LNCaP clone FGC (cell line): Measurements from ENCODE around the gene CITED4.

ENCODE experiments used
- DNase-seq: peaks from one replicate; pipeline ENCODE4 v3.0.0-alpha.2; 2011; ENCODE audit warnings: low read depth
- H3K4me3 ChIP-seq: 2 replicates; pipeline ENCODE4 v1.5.1; 2011; ENCODE audit warnings: mild to moderate bottlenecking, low read depth, low read length, control low read depth
- TF ChIP-seq, protein P1 (sequence below): IDR thresholded peaks from 2 replicates; pipeline ENCODE4 v1.5.1; 2012; ENCODE audit warnings: mild to moderate bottlenecking; ENCODE audit not compliant: control insufficient read depth, insufficient read depth; ENCODE audit errors: extremely low read depth

Gene CITED4

DNA sequence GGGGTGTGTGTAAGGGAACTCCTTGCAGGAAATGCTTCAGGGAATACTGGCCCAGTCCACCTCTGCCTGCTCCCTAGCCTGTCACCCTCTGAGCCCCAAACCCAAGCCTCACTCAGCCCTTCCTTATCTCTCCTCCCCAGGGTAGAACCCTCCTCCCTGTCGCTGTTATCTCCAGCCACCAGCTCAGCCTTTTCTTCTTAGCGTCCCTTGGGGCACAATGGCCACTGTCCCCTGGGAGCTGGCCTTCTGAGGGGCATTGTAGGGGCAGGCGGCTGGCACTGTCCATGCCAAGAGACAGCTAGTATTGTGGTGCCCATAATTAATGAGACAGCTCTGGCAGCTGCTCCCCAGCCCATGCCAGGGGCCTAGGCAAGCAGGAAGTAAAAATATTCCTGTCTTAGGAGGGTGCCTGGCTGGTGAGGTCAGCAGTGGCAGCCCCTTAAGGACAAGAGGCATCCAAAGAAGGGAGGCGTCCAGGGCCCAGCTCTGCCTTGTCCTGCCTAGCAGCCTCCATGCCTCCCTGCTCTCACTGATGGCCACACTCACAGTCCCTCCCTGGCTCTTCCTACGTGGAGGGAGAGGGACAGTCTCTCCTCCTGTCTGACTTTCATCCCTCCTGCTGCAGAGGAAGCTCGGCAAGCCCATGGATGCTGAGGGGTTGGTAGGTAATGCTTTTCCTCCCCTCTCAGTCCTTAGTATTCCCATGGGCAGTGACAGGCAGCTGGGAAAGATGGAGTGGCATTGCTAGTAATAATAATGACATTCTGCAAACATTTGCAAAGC, 41.1 kb downstream of the CITED4 start:
- TF ChIP-seq, protein P1, sequence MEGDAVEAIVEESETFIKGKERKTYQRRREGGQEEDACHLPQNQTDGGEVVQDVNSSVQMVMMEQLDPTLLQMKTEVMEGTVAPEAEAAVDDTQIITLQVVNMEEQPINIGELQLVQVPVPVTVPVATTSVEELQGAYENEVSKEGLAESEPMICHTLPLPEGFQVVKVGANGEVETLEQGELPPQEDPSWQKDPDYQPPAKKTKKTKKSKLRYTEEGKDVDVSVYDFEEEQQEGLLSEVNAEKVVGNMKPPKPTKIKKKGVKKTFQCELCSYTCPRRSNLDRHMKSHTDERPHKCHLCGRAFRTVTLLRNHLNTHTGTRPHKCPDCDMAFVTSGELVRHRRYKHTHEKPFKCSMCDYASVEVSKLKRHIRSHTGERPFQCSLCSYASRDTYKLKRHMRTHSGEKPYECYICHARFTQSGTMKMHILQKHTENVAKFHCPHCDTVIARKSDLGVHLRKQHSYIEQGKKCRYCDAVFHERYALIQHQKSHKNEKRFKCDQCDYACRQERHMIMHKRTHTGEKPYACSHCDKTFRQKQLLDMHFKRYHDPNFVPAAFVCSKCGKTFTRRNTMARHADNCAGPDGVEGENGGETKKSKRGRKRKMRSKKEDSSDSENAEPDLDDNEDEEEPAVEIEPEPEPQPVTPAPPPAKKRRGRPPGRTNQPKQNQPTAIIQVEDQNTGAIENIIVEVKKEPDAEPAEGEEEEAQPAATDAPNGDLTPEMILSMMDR, result no peak
- no peak overlapping the region for H3K4me3 ChIP-seq
- no peak for DNase-seq

DNA sequence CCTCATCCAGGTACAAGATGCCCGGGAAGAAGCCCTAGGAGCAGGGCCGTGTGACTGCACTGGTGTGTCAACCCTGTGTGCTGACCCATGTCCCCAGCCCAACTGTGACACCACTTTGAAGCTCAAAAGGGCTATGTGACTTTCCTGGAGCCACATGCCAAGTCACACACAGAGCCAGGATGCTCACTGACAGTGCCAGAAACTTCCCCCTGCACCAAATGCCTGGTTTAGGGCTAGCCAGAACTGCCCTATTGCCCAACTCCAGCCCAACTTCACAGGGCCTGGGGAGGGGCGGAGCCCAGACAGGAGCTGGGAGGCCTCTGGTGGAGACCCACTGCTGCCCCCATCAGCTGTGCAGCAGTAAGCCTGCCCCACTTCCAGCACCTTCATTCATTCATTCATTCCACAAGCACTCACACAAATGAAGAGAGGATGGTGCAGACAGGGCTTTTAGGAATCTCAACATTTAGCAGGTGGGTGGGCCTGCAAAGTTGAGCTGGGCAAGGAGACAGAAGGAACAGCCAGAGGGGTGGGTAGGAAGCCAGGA, 41.8 kb downstream of the CITED4 start:
- TF ChIP-seq, protein P1, result no peak
- no peak overlapping the region for H3K4me3 ChIP-seq
- DNase-seq, result no peak

DNA sequence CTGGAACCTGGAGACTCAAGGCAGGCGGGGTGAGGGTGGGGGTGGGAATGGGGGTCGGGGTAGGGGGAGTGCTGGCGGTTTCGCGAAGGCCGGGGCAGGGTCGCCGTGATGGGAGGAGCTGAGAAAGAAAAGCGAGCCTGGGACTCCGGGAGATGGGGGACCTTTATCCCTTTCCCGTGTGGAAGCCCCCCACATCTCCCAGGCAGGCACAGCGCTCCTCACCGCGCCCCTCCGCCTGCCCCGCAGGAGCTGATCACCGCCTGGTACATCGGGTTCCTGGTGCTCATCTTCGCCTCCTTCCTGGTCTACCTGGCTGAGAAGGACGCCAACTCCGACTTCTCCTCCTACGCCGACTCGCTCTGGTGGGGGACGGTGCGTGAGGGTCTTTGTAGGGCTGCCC, 43.1 kb downstream of the CITED4 start:
- DNase-seq, result no peak
- TF ChIP-seq, protein P1, result no peak
- no peak overlapping the region for H3K4me3 ChIP-seq

DNA sequence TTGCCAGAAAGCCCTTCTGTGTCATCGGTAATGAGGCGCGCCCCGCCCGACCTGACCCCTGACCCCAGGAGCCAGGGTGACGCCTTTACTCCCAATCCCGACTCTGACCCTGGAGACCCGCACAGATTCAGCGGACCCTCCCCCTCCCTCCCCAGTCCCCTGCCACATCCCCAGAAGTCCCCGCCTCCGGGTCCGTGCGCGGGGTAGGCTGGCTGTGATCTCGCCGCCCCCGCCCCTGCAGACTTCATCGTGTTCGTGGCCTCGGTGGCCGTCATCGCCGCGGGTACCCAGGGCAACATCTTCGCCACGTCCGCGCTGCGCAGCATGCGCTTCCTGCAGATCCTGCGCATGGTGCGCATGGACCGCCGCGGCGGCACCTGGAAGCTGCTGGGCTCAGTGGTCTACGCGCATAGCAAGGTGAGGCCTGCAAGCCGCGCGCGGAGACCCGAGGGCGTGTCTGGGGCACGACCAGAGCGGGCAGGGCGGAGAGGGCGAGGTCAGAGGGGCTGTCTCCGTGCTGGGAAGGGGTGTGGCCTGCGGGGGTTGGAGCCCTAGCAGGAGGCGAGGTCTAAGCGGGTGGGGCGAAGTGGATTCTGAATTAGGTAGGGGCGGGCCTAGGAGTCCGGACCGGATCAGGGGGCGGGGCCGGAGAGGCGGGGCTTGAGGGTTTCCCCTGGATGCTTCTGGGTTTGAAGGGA, 43.8 kb downstream of the CITED4 start:
- DNase-seq, result no peak
- H3K4me3 ChIP-seq, result no peak overlapping the region
- TF ChIP-seq, protein P1, result no peak

DNA sequence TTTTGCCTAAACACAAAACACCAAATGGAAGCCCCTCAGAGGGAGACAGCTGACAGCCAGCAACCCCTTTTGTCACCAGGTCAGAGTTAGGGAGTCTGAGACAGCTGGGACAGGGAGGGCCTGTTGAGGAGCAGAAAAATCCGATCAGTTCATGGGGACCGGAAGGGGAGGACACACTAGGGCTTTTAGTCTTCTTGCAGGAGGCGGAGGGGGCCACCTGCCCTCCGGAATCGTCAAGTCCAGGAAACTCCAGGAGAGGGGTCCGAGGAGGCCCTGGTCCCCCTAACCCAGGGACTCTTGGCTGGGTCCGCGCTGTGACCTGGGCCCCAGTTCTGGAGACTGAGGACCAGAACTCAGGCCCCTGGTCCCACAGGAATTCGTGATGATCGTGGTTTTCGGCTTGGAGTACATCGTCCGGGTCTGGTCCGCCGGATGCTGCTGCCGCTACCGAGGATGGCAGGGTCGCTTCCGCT, 44.3 kb downstream of the CITED4 start:
- DNase-seq, result no peak
- no peak overlapping the region for H3K4me3 ChIP-seq
- TF ChIP-seq, protein P1, result no peak

DNA sequence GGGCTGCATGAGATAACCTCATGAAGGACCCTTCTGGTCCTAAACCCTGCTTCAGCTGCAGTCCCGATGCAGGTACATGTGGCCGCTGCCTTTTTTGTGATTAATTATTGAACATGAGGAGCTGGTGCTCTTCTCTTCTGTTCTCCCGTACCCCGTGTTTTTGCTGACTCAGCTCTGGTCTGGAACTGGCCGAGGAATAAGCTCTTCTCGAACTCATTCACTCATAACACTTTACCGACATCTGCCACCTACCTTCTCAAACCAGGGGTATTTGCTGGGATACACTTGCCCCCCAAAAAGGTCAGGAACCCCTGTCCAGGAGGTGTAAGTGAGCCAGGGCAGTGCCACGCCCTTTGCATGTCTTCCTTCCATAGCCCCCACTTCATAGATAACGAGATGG, 46.7 kb downstream of the CITED4 start:
- no peak for DNase-seq
- H3K4me3 ChIP-seq, result no peak overlapping the region
- TF ChIP-seq, protein P1, result no peak
